GM18870 (cell line): ENCODE data around the gene RLBP1.
A peak's percentile ranks its signal among the peaks of the same experiment; 100 is the strongest.
"Not testable (repeated sequence)": the region's sequence is repeated elsewhere in the genome, so short reads cannot be mapped to it uniquely, and the experiment has no call there.

Source experiments
- ATAC-seq: cut with Tn5 transposase; IDR thresholded peaks from one replicate; pipeline ENCODE4 v1.9.1; 2021; ENCODE audit warnings: moderate library complexity; ENCODE audit not compliant: unreplicated experiment

Gene RLBP1

DNA sequence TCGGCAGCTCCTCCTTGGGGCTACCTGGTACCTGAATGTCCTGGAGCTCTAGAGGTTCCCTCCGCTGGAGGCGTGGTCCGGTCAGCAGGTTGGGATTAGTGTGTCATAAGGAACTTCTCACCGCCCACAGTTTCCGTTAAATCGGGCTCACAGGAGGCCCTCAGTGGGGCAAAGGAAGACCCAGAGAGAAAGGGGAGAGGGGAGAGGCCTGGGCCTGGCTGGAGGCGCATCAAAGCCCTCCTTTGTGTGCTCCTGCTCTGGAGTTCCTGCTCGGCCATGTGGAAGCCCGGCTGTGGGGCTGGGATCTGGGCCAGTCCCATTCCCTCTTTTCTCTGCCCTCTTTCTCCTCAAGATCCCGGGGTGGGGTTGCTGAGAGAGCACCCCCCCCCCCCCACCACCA is at the start of gene RLBP1:
Gene RLBP1, minus strand, starts transcription at position 37 of the 400 bp plus-strand sequence. CDS start 2,604 bp downstream, outside the sequence.
- no peak for ATAC-seq

DNA sequence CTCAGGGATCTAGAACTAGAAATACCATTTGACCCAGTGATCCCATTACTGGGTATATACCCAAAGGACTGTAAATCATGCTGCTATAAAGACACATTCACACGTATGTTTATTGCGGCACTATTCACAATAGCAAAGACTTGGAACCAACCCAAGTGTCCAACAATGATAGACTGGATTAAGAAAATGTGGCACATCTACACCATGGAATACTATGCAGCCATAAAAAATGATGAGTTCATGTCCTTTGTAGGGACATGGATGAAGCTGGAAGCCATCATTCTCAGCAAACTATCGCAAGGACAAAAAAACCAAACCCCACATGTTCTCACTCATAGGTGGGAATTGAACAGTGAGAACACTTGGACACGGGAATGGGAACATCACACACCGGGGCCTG is 28.8 kb upstream of the RLBP1 start:
- not testable (repeated sequence) for ATAC-seq

DNA sequence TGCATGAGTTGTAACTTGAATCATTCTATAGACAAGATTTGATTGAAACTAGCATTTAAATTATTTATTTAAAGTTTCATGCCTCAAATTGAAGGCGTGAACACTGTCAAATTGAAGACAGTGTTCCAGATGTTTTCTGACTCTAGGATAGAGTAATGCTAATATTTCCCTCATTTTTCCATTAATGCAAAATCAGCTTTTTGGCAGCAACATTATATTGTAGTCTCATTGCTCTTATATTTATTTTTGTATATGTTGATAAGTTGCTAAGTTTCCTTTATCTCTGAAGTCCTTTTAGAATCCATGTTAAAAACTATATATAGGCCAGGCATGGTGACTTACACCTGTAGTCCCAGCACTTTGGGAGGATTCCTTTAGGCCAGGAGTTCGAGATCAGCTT is 27.2 kb upstream of the RLBP1 start:
- ATAC-seq = no peak

DNA sequence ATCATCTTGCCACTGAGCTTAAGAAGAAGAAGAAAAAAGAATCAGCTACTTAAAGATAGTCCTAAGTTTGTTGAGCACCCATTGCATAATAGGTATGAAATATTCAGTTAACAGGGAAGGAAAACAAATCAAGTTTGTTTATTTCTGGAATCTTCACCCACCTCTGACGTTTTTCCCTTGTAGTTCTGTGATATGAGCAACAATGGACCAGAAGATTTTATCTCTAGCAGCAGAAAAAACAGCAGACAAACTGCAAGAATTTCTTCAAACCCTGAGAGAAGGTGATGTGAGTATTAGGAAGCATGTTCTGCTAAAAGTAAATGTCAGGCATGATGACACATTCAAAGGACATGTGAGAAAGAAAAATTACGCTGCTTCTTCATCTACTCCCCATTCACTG is 26.1 kb upstream of the RLBP1 start:
- ATAC-seq = no peak

DNA sequence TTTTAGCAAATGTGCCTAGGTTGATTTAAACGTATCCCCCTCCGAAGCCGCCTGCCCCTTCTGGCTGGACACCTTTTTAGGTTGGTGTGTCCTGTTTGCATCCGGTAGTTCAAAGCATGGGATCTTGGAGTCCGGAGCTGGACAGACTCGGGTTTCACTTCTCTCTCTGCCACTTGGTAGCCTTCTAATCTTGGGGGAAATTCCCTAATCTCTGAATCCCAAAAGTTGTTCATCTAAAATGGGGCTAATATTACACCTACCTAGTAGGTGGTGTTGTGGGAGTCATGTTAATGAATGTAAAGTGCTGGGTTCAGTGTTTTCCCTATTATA is 23.2 kb upstream of the RLBP1 start:
- no peak for ATAC-seq

DNA sequence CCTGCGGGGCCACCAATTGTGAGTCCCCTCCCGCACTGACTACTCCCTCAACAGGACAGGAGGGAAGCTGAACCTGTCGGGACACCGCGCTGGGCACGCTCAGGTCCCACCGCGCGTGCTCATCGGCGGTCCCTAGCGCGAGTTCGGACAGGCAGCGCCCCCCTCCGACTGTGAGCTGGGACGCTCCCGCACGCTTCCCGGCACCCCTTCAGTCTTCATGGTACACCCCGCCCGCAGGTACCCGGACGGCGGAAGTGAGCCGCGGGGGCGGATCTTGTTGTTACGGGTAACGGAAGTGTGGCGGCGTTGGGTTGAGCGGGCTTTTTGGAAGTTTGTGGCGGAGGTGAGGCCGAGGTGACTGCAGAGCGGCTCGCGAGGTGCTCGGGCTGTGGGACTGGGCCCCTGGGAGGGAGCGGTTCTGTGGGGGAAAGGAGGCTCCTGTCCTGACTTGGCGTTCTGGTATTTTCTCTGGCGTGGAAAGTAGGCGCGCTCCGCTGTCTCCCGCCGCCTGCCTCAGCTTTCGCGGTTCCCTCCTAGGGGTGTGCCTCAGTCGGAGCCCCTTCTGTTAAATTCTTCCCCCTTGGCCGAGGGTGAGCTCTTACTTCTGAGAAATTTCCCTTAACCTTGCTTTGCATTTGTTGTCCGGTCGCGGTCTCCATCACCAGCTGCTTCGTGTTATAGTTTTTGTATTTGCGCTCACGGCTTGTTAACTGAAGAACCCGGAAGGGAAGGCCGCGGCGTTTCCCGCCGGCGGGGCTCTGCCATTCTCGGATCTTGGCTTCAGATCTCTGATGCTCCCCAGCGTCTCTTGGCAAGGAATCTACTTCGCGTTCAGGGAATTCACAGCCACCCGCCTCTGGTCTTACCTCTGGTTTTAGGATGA is 22.6 kb upstream of the RLBP1 start, which contains the start of gene FANCI:
Gene FANCI, plus strand, starts transcription at position 289 of the 883 bp plus-strand sequence. CDS start 3,669 bp downstream, outside the sequence.
- ATAC-seq = peak; percentile 85

DNA sequence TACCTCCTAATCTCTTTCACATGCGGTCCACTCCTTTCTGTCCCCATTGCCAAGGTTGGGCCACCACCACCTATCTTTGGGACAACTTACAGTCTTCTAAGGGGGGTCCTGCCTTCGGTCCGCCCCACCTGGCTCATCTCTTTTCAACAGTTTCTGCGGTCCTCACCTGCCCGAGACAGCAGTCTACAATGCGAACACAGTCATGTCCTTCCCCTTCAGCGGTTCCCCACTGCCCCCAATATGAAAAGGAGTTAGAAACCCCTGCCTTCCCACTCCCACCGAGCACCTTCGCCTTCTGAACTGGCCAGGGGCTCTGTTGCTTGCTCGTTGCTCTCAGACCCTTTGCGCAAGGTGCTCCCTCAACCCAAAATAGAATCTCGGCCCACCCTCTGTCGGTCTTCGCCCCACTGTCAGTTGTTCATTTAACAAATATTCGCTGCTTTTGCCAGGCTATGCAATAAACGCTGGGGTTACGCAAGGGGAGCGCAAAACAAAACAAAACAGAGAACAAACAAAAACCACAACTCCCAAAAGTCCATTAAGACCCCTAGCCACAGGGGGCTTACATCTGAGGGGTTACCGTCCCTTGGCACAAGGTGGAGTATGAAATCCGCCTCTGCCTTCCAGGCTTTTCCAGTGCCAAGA is 21.8 kb upstream of the RLBP1 start:
- no peak for ATAC-seq

DNA sequence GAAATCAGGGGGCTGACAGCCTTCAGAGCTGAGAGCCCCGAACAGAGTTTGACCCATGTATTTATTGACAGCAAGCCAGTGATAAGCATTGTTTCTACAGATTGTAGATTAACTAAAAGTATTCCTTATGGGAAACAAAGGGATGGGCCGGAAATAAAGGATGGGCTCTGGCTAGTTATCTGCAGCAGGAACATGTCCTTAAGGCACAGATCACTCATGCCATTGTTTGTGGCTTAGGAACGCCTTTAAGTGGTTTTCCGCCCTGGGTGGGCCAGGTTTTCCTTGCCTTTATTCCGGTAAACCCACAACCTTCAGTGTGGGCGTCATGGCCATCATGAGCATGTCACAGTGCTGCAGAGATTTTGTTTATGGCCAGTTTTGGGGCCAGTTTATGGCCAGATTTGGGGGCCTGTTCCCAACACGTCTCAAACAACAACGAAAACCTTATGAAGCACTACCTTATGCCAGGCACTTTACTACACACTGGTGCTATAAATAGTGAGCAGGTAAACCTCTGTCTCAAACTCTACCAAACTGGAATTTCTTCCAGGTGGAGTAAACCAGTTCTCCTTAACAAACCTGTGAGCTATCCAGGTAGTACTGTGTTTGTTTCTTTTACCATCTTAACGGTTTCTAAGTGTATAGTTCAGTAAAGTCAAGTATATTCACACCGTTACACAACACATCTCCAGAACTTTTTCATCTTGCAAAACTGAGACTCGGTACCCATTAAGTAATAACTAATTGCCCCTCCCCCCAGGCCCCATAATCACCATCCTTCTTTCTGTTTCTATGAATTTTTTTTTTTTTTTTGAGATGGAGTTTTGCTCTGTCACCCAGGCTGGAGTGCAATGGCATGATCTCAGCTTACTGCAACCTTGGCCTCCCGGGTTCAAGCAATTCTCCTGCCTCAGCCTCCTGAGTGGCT is 18.8 kb upstream of the RLBP1 start:
- ATAC-seq = not testable (repeated sequence)

DNA sequence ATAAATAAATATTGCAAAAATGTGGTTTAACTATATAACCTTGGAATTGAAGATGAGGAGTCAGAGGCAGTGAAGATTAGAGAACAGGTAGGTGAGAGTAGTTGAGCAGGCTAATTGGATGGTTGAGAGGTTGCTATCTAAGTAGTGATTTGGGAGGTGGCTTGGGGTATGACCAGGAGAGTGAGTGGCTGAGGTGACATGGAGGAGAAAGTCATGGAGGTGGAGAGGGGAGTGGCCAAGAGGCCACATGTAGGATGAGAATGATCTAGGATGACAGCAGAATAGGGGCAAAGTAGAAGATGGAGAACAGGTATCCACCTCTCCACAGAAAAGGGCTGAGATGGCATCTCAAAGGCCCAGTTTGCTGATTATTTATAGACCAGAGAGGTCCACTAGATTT is 10.5 kb upstream of the RLBP1 start:
- ATAC-seq = no peak

DNA sequence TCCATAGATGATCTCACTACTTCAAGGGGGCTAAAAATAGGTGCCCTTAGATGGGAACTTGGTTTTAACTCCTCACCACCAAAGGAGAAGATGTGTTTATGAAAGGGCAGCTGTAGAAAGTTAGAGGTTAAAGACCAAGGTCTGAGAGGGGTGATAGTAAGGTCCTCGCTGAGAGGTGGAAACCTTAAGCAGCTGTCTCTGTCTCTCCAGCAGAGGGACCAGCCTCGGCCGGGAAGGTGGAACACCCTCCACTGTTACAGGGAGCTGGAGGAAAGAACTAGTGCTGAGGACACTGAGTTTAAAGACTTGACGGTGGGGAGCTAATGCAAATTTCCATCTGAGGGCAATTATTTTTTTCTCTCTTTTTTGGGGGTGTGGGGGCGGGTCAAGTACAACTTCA is 8.9 kb upstream of the RLBP1 start:
- ATAC-seq = no peak

DNA sequence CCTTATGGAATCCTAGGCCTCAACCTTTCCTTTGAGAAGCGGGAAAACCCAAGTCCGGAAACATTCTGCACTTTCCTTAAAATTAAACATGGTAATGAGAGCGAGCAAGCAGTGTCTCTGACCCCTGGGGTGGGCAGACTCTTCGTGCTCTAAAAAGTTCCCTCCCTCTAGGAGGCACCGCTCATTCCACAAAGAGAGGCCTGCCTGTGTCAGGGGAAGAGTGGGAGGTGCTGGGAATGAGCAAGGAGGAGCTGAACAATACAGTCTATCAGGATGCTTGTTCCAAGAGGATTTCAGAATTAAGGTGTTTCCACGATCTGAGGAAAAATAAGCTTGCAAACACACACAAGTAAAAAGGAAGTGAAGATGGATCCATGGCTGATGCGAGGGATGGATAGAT is 6.0 kb upstream of the RLBP1 start:
- no peak for ATAC-seq

DNA sequence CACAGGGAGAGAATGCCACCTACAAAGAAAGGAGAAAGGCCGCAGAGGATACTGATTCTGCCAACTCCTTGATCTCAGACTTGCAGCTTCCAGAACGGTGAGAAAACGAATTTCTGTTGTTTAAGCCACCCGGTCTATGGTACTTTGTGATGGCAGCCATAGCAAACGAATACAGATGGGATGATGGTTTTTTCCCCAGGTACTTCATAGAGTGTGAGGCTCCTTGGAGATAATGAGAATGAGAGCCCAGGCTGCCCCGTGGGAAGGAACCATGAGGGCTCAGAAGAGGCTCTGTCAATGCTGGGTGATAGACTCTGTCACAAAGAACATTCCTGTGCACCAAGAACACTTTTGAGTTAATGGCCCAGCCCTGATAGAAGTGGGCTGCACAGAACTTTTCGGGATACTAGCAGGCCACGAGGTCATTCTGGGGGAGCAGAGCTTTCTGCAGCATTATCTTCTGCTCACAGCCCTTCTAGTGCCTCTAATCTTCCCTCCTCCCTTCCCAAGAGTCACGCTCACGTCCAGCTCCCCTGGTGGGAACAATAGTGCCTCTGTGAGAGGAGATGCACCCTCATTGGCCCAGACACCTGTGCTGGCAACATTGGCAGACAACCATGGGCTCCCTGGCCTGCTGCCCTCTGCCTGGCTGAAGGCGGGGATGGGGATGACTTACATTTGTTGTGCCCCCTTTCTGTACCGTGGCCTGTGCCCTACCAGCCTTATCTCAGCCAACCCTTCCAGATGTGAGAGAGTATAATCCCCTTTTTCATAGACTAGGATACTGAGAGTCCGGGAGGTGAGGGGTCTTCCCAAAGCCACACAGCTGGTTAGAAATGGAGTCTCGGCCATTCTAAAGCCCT is 5.2 kb upstream of the RLBP1 start:
- no peak for ATAC-seq

DNA sequence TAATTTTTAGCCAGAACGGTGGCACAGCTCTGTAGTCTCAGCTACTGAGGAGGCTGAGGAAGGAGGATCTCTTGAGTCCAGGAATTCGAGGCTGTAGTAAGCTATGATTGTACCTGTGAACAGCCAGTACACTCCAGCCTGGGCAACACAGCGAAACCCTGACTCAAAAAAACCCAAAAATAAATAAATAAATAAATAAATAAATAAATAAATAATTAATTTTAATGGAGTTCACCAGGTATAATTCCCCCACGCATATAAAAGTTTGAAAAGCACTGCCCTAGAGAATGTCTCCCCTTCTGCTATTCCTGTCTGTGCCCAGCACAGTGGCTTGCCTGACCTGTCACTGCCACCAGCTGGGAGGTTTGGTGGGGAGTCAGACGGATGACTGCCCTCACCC is 4.2 kb upstream of the RLBP1 start:
- ATAC-seq = no peak

DNA sequence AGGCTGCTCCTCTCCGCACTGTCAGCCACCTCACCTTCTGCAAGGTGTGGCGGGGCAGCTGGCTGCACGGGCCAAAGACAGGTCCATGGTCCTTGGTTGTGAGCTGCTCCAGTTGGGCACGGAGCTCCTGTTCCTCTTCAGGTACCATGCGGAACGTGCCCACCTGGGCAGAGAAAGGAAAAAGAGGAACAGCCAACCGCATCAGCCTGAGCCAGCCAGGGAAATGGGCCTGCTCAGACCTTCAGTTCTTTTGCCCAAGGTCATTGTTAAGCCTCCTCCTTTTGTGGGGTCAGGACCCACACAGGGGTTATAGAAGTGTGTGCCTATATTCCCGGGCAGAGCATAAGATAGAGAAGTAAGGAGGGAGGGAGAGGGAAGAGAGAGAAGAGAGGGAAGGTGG is 2.8 kb downstream of the RLBP1 start:
- ATAC-seq = no peak

DNA sequence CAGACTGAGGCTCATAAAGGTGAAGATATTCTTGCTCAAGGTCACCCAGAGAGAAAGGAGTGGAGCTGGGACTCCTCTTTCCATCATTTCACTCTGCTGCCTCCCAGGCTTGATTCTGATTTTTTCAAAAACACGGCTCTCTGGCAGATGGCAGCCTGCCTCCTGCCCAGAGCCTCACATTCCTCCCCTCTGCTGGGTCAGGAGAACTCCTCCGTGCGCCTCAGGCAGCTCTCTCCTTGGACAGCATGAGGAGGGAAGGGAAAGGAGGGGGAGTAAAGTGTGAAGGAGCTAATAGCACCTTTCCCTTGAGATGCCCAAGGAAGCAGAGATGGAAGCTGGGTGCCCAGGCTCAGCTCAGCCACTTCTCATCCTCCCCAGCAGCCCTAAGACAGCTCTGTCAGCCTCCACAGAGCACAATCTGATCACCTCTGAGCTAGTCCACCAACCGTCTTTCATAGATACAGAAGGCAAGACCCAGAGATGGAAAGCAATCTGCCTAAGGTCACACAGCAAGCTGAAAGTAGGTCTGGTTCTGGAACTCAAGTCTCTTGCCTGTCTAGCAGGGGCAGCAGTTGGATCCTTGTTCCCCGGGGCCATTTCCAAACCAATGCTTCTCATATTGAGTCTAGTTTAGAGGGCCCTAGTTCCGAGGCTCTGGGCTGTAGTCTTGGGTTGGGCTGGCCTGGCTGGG is 3.5 kb downstream of the RLBP1 start:
- ATAC-seq = no peak

DNA sequence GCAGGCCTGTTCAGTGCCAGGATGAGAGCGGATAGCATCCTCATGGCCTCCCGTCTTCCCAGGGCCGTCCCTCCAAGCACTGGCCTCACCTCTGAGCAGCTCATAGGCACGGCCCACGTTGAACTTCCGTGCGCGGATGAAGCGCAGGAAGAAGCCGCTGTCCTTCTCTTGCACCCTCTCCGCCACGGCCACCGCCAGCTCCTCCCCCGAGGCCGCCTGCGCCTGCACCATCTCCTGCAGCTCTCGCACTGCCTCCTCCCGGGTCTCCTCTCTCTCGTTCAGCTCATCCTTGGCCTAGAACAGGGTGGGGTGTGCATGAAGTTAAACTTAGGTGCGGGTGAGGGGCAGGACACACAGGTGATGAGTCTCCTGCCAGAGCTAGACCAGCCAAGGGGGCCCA is 4.3 kb downstream of the RLBP1 start:
- ATAC-seq = no peak

DNA sequence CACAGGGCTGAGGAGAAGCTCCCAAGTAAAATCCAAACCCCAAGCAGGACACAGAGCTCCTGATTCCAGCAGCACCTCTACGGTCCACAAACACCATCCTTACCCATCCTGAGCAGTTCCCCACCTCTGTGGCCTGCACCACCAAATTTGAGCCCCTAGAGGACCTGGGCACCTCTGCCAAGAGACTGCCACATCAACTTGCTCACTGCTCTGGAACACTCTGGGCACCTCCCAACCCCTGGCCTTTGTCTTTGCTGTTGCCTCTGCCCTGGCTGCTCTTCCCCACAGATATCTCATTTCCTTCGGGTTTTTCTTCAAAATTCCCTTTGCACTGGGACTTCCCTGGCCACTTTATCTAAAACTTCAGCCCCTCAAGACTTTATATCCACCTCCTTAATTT is 5.8 kb downstream of the RLBP1 start:
- no peak for ATAC-seq

DNA sequence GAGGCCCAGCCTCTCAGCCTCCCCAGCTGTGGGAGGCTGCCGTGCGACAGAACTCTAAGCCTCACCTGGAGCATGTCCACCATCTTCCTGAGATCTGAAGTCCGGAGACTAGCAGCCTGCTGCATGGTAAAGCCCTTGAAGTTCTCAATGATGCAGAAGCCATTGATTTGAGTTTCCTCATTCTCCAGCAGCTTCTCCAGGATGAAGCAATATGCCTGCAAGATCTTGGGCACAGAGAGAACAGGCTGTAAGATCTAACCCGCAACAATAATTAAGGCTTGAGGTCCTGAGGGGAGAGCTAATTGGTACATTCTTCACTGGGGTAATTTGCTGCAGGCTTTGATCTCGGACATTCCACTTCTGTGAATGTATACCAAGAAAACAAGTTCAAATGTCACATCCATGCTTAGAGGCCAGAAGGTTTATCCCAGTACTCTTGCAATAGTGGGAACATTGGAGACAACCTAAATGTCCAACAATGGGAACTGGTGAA is 9.7 kb downstream of the RLBP1 start:
- no peak for ATAC-seq

DNA sequence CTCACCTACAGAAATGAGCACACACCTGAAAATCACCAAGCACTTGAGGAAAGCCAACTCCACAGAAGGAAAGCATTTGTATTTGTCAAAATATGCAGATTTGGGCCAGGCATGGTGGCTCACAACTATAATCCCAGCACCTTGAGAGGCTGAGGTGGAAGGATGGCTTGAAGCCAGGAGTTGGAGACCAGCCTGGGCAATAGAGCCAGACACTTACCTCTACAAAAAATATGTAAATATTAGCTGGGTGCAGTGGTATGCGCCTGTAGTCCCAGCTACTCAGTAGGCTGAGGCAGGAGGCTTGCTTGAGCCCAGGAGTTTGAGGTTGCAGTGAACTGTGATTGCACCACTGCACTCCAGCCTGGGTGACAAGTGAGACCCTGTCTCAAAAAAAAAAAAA is 12.3 kb downstream of the RLBP1 start:
- ATAC-seq = no peak

DNA sequence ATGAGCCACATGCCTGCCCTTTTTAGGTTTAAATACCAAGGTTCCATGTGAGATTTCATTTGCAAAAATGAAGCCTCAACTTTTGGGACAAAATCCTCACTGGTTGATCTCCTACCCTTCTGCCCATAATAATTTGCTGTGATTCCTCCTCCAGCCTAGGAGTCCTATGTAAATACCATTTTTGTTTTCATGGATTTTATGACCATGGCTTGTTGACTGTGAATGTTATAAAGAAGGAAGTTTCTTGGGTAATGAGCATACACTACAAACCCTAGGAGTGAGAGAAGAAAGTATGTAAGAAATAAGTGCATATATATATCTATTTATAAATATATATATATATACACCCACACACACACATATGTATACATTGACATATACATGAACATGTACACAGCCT is 13.1 kb downstream of the RLBP1 start:
- no peak for ATAC-seq
